ENCODE results near the gene ST3GAL3.

ST3GAL3 gene

DNA sequence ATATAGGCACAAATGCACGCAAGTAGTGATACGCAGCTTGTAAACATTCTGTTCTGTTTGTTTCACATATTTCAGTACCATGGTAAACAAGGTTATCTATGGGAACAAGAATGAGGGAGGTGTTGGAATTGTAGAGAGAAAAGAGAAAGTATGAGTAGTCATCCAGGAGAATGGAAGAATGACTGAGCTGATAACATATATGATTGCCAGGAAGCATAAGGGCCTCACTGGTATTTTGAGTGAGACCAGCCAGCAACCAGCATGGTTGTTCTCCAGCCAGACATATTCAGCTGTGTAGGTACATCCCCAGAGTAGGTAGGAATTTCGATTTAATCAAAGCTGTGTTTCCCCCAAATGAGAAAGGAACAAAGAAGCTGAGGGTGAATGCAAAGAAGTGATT lies 167.4 kb downstream of the ST3GAL3 start:
- H3K9ac ChIP-seq (ENCODE audit: low read length): no peak overlapping the region
- no peaks in the 10 kb centered on the region for H3K4me1 ChIP-seq (ENCODE audit: control insufficient read depth, insufficient read depth, low read length)
- H3K27ac ChIP-seq (ENCODE audit: low read depth, low read length): no peak overlapping the region
- H3K27me3 ChIP-seq (ENCODE audit: control insufficient read depth, insufficient read depth, low read length): no peaks in the 10 kb centered on the region
- no peak overlapping the region for H3K4me3 ChIP-seq (ENCODE audit: low read length)
- H3K36me3 ChIP-seq (ENCODE audit: control insufficient read depth, insufficient read depth, low read length): no peaks in the 10 kb centered on the region

DNA sequence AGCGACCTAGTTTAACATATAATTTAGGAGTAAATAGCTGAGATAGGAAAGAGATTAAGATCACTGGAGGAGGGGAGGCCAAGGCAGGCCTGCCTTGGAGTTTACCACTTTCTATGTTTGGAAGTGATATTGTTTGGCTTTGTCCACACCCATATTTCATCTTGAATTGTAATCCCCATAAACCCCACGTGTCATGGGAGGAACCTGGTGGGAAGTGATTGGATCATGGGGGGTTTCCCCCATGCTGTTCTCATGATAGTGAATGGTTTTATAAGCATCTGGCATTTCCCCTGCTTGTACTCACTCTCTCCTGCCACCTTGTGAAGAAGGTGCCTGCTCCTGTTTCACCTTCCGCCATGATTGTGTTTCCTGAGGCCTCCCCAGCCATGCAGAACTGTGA lies 168.0 kb downstream of the ST3GAL3 start:
- H3K36me3 ChIP-seq (ENCODE audit: control insufficient read depth, insufficient read depth, low read length): no peaks in the 10 kb centered on the region
- no peaks in the 10 kb centered on the region for H3K4me1 ChIP-seq (ENCODE audit: control insufficient read depth, insufficient read depth, low read length)
- no peak overlapping the region for H3K9ac ChIP-seq (ENCODE audit: low read length)
- no peaks in the 10 kb centered on the region for H3K27me3 ChIP-seq (ENCODE audit: control insufficient read depth, insufficient read depth, low read length)
- no peak overlapping the region for H3K4me3 ChIP-seq (ENCODE audit: low read length)
- H3K27ac ChIP-seq (ENCODE audit: low read depth, low read length): no peak overlapping the region

- H3K36me3 ChIP-seq (ENCODE audit: control insufficient read depth, insufficient read depth, low read length): no peaks in the 10 kb centered on the region
- no peak overlapping the region for H3K4me3 ChIP-seq (ENCODE audit: low read length)
- no peak overlapping the region for H3K9ac ChIP-seq (ENCODE audit: low read length)
- H3K4me1 ChIP-seq (ENCODE audit: control insufficient read depth, insufficient read depth, low read length): no peaks in the 10 kb centered on the region
- H3K27me3 ChIP-seq (ENCODE audit: control insufficient read depth, insufficient read depth, low read length): no peaks in the 10 kb centered on the region
- H3K27ac ChIP-seq (ENCODE audit: low read depth, low read length): no peak overlapping the region
Observed at GRCh38 chr1:43877101-43877500, 169.8 kb downstream of the ST3GAL3 start.

- Histone ChIP-seq H3K4me1 (ENCODE audit: control insufficient read depth, insufficient read depth, low read length) (no peaks in the 10 kb centered on the region), H3K27me3 (ENCODE audit: control insufficient read depth, insufficient read depth, low read length) (no peaks in the 10 kb centered on the region), H3K4me3 (ENCODE audit: low read length) (no peak overlapping the region), H3K36me3 (ENCODE audit: control insufficient read depth, insufficient read depth, low read length) (no peaks in the 10 kb centered on the region), H3K27ac (ENCODE audit: low read depth, low read length) (no peak overlapping the region), H3K9ac (ENCODE audit: low read length) (no peak overlapping the region)
Observed at GRCh38 chr1:43878440-43878839, 171.1 kb downstream of the ST3GAL3 start.

DNA sequence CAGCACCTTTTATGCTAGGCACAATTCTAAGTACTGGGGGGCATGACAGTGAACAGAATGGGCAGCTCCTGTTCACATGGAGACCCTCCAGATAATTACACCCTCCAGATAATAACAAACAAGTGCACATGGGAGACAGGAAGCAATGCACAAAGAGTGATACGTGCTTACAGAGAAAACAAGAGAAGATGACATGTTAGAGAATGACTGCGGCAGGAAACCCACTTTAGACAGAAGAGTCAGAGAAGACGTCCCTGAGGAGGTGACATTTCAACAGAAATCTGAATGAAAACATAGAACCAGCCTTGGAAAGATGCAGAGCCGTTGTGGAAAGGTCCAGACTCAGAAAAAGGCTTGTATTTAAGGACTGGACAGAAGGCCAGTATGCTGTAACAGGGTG lies 171.5 kb downstream of the ST3GAL3 start:
- no peak overlapping the region for H3K9ac ChIP-seq (ENCODE audit: low read length)
- H3K27ac ChIP-seq (ENCODE audit: low read depth, low read length): no peak overlapping the region
- H3K36me3 ChIP-seq (ENCODE audit: control insufficient read depth, insufficient read depth, low read length): no peaks in the 10 kb centered on the region
- no peak overlapping the region for H3K4me3 ChIP-seq (ENCODE audit: low read length)
- no peaks in the 10 kb centered on the region for H3K4me1 ChIP-seq (ENCODE audit: control insufficient read depth, insufficient read depth, low read length)
- H3K27me3 ChIP-seq (ENCODE audit: control insufficient read depth, insufficient read depth, low read length): no peaks in the 10 kb centered on the region

DNA sequence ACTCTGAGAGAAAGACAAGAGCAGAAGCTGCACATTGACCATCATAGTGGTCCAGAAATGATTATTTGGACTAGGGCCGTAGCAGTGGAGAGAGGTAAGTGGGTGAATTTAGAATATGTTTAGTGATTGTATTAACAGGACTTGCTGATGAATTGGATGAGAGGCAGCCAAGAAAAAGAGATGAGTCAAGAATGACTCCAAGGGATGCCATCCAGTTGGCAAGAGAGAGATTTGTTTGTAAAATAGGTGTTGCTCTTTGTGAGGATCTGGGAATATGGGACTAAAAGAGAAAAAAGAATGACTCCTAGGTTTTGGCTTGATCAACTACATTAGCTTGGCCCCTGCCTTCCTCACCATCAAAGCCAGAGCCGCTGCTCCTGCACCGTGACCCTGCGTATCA lies 172.1 kb downstream of the ST3GAL3 start:
- Histone ChIP-seq H3K36me3 (ENCODE audit: control insufficient read depth, insufficient read depth, low read length) (no peaks in the 10 kb centered on the region), H3K27me3 (ENCODE audit: control insufficient read depth, insufficient read depth, low read length) (no peaks in the 10 kb centered on the region), H3K27ac (ENCODE audit: low read depth, low read length) (no peak overlapping the region), H3K4me1 (ENCODE audit: control insufficient read depth, insufficient read depth, low read length) (no peaks in the 10 kb centered on the region), H3K4me3 (ENCODE audit: low read length) (no peak overlapping the region), H3K9ac (ENCODE audit: low read length) (no peak overlapping the region)

DNA sequence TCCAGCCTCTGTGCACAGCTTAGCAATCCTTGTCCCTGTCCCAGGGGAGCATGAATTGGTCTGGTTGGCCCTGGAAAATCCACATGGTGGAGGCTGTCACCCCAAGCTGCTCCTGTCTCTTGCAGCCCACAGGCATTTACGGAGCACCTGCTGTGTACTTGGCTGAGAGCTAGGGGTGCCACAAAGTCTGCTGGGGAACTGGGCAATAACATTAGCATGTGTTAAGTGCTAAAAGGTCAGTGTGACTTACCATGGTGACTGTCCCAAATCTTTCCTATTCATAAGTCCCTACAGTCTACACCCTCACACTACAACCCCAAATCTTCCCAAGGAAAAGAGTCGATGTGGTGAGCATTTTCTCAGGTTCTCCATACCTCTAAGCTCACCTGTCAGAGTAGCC lies 172.7 kb downstream of the ST3GAL3 start:
- H3K9ac ChIP-seq (ENCODE audit: low read length): no peak overlapping the region
- H3K27ac ChIP-seq (ENCODE audit: low read depth, low read length): no peak overlapping the region

DNA sequence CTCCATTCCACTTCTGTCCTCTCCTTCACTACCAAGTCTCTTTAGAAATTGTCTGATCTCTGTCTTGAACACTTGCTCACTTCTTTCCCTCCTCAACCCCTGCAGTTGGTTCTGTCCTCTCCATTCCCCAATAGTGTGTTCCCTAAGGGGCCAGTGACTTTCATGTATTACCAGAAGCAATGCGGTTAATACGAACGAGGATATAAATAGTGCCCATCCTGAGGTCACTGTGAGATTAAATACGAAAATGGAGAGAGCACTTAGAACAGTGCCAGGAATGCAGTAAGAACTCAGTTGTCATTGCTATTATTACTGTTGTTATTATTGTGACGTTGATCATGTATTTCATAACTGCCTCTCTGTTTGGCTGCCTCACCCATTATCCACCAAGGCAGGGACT lies 173.3 kb downstream of the ST3GAL3 start:
- H3K4me1 ChIP-seq (ENCODE audit: control insufficient read depth, insufficient read depth, low read length): no peaks in the 10 kb centered on the region
- no peak overlapping the region for H3K4me3 ChIP-seq (ENCODE audit: low read length)
- no peak overlapping the region for H3K9ac ChIP-seq (ENCODE audit: low read length)
- H3K27me3 ChIP-seq (ENCODE audit: control insufficient read depth, insufficient read depth, low read length): no peaks in the 10 kb centered on the region
- no peak overlapping the region for H3K27ac ChIP-seq (ENCODE audit: low read depth, low read length)
- H3K36me3 ChIP-seq (ENCODE audit: control insufficient read depth, insufficient read depth, low read length): no peaks in the 10 kb centered on the region

More for the DNA sequence above, 172.7 kb downstream of the ST3GAL3 start:
- H3K36me3 ChIP-seq (ENCODE audit: control insufficient read depth, insufficient read depth, low read length): no peaks in the 10 kb centered on the region
- no peak overlapping the region for H3K4me3 ChIP-seq (ENCODE audit: low read length)
- no peaks in the 10 kb centered on the region for H3K4me1 ChIP-seq (ENCODE audit: control insufficient read depth, insufficient read depth, low read length)
- H3K27me3 ChIP-seq (ENCODE audit: control insufficient read depth, insufficient read depth, low read length): no peaks in the 10 kb centered on the region

GRCh38 chr1:43881415-43881814 lies 174.1 kb downstream of the ST3GAL3 start:
- H3K4me1 ChIP-seq (ENCODE audit: control insufficient read depth, insufficient read depth, low read length): no peaks in the 10 kb centered on the region
- no peaks in the 10 kb centered on the region for H3K27me3 ChIP-seq (ENCODE audit: control insufficient read depth, insufficient read depth, low read length)
- no peaks in the 10 kb centered on the region for H3K36me3 ChIP-seq (ENCODE audit: control insufficient read depth, insufficient read depth, low read length)
- H3K9ac ChIP-seq (ENCODE audit: low read length): no peak overlapping the region
- H3K27ac ChIP-seq (ENCODE audit: low read depth, low read length): no peak overlapping the region
- no peak overlapping the region for H3K4me3 ChIP-seq (ENCODE audit: low read length)

GRCh38 chr1:43882763-43883162 lies 175.4 kb downstream of the ST3GAL3 start:
- Histone ChIP-seq H3K4me1 (ENCODE audit: control insufficient read depth, insufficient read depth, low read length) (no peaks in the 10 kb centered on the region), H3K36me3 (ENCODE audit: control insufficient read depth, insufficient read depth, low read length) (no peaks in the 10 kb centered on the region), H3K9ac (ENCODE audit: low read length) (no peak overlapping the region), H3K4me3 (ENCODE audit: low read length) (no peak overlapping the region), H3K27ac (ENCODE audit: low read depth, low read length) (no peak overlapping the region), H3K27me3 (ENCODE audit: control insufficient read depth, insufficient read depth, low read length) (no peaks in the 10 kb centered on the region)

GRCh38 chr1:43883321-43883720 lies 176.0 kb downstream of the ST3GAL3 start:
- Histone ChIP-seq H3K27me3 (ENCODE audit: control insufficient read depth, insufficient read depth, low read length) (no peaks in the 10 kb centered on the region), H3K4me1 (ENCODE audit: control insufficient read depth, insufficient read depth, low read length) (no peaks in the 10 kb centered on the region), H3K36me3 (ENCODE audit: control insufficient read depth, insufficient read depth, low read length) (no peaks in the 10 kb centered on the region), H3K27ac (ENCODE audit: low read depth, low read length) (no peak overlapping the region), H3K4me3 (ENCODE audit: low read length) (no peak overlapping the region), H3K9ac (ENCODE audit: low read length) (no peak overlapping the region)

DNA sequence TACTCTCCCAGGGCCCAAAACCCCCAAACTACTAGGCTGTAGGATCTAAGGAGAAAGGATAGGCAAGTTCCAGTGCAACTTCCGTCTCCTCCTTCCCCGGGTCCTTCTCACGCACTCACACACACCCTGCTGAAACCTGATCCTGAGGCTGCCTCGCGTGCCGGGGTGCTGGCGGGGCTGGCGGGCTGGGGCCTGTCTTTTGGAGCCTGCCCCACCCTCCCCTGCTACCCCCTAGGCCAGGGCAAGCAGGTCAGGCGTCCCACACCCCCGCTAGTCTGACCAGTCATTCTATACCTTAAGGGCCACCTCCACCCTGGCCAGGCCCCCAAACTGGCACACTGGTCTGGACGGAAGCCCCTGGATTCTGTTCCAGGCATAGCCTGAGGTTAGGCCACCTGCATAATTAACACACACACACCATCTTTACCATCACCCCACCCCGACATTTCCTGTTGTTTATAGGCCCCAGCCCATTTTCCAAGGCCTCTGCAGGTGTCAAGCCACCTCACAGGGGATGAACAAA lies 178.0 kb downstream of the ST3GAL3 start:
- Histone ChIP-seq H3K36me3 (ENCODE audit: control insufficient read depth, insufficient read depth, low read length) (no peaks in the 10 kb centered on the region), H3K27ac (ENCODE audit: low read depth, low read length) (no peak overlapping the region), H3K27me3 (ENCODE audit: control insufficient read depth, insufficient read depth, low read length) (no peaks in the 10 kb centered on the region), H3K4me3 (ENCODE audit: low read length) (no peak overlapping the region), H3K4me1 (ENCODE audit: control insufficient read depth, insufficient read depth, low read length) (no peaks in the 10 kb centered on the region), H3K9ac (ENCODE audit: low read length) (no peak overlapping the region)

DNA sequence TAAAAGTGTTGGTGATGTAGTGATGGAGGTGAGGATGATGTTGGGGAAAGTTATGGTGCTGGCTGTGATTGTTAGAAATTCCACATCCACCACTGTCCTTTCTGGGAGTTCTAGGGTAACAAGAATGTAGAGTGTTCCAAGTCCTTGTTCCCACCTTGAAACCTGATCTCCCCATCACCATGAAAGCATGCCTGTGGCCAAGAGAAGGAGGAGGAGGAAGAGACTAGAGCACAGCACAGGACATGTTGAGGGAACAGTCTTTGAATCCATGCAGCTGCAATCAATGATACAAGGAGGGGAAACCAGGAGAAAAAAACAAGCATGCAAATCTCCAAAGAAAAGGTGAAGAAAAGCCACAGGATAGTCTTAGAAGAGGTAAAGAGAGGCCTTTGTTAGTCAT lies 180.4 kb downstream of the ST3GAL3 start:
- H3K9ac ChIP-seq (ENCODE audit: low read length): no peak overlapping the region
- H3K4me1 ChIP-seq (ENCODE audit: control insufficient read depth, insufficient read depth, low read length): no peaks in the 10 kb centered on the region
- H3K27ac ChIP-seq (ENCODE audit: low read depth, low read length): no peak overlapping the region
- no peaks in the 10 kb centered on the region for H3K27me3 ChIP-seq (ENCODE audit: control insufficient read depth, insufficient read depth, low read length)
- H3K4me3 ChIP-seq (ENCODE audit: low read length): no peak overlapping the region
- no peaks in the 10 kb centered on the region for H3K36me3 ChIP-seq (ENCODE audit: control insufficient read depth, insufficient read depth, low read length)

All from rectal smooth muscle tissue (tissue), 1 donor.